Colon (tissue), 2 donors: ENCODE data around the gene PLP2.
"Not testable (repeated sequence)": the region's sequence is repeated elsewhere in the genome, so short reads cannot be mapped to it uniquely, and the experiment has no call there.

Source experiments
- FAIRE-seq: peaks from 2 replicates; lab custom pipeline; 2012; peaks lifted over from hg19 to GRCh38; lab: Jason Lieb, UNC
- donor health status: control.
- donor health status: control.

The PLP2 gene

DNA sequence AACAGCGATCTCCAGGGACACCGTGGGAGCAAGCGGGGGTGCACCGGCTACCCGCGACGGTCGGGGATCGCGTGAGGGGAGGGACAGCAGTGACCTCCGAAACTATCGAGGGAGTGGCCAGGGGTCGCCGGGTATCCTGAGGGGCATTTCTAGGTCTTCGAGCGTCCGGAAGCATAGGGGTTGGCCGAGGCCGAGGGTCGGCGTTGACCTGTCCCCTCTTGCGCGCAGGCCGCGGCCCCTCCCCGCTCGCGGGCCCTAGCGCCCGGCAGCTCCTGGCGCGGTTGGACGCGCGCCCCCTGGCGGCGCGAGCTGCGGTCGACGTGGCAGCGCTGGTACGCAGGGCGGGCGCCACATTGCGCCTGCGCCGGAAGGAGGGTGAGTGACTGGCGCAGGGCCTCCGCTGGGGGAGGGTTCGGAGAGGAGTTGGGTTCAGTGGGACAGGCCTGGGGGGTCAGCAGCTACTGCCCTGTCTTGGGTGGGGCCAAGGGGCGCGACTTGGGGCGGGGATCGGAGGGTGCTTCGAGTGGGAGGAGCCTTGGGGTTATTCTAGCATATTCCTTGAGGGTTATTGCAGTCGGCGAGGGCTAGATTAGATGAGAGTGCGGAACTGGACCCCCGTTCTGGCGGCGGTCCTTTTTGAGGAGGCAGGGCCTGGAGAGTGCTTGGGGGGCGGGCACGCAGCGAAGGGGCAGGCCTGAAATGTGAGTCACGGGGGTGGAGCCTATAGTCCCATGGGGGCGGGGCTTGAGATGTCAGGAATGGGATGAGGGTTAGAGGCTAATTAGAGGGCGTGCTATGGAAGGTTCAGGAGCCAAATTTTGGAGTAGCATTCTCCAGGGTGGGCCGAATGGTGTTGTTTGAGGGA, 7.9 kb upstream of the PLP2 start:
- FAIRE-seq, result no peak

- no peak for FAIRE-seq
Measured at GRCh38 chrX:49164589-49165360, 6.9 kb upstream of the PLP2 start.

GRCh38 chrX:49165901-49166881, 5.5 kb upstream of the PLP2 start:
- no peak for FAIRE-seq

GRCh38 chrX:49166914-49167739, 4.6 kb upstream of the PLP2 start:
- no peak for FAIRE-seq

DNA sequence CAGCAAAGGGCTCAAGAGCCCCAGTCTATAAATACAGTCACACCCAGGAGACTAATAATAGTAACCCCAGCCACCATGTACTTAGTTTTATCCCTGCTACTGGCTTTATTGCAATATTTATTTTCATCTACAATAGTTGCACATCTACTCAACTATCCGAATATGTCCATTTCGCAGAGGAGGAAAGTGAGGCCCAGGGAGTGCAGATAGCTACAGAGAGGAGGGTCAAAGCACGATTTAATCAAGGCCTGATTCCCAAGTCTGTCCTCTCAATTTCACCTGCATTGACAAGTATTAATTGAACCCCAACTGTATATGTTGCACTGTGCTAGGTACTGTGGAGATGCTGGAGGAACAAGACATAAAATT, 4.0 kb upstream of the PLP2 start:
- FAIRE-seq, result no peak

GRCh38 chrX:49172280-49172780, 632 bp downstream of the PLP2 start:
- no peak for FAIRE-seq

GRCh38 chrX:49173544-49173943, 1.8 kb downstream of the PLP2 start:
- FAIRE-seq, result not testable (repeated sequence)

DNA sequence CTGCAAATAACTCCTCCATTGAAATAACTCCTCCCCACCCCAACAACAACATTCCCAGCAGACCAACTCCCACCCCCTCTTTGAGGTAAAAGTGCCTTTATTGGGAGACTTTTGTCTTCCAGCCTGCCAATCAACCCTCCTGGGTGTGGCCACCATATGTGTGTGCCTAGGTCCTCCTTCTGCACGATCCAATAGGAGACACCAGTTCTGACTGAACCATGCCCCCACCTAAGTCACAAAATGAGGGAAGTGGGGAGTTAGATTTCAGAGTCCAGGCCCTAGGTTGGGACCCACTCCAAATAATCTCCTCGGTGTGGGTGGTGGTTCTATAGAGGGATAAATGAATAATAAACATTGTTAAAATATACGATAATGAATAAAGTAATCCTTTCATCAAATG, 3.0 kb downstream of the PLP2 start:
- FAIRE-seq, result no peak

DNA sequence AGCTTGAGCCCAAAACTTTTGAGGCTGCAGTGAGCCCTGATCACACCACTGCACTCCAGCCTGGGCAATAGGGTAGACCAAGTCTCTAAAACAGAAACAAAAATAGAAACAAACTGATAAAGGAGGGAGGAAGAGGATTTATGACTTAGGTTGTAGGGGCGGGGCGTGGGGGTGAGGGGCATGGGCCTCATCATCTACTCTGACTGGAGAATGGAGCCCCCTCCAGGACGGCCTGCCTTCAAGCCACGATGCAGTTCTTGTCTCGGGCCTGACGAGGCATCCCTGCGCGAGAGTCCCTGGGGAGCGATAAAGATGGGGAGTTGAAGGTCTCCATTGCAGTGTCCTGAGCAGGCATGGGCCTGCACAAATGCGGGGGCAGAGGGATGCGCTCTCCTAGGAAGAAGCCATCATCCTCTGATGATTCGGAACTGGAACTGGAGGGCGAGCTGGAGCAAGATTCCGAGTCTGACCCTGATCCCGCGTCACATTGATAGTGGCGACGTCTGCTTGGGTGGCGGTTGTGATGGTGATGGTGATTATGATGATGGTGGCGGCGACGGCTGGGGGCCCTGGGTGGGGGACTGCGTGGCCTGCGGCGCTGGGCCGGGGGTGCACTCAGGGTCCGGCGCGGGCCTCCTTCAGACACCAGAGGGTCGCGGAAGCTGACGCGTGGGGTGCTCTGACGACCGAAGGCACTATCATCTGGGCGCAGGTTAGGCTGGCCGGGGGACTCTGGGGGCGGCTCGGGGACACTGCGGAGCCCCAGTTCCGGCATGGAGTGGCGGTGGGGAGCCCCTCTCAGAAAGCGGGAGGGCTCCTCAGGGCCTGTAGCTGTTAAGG, 4.0 kb downstream of the PLP2 start:
- FAIRE-seq, result no peak

DNA sequence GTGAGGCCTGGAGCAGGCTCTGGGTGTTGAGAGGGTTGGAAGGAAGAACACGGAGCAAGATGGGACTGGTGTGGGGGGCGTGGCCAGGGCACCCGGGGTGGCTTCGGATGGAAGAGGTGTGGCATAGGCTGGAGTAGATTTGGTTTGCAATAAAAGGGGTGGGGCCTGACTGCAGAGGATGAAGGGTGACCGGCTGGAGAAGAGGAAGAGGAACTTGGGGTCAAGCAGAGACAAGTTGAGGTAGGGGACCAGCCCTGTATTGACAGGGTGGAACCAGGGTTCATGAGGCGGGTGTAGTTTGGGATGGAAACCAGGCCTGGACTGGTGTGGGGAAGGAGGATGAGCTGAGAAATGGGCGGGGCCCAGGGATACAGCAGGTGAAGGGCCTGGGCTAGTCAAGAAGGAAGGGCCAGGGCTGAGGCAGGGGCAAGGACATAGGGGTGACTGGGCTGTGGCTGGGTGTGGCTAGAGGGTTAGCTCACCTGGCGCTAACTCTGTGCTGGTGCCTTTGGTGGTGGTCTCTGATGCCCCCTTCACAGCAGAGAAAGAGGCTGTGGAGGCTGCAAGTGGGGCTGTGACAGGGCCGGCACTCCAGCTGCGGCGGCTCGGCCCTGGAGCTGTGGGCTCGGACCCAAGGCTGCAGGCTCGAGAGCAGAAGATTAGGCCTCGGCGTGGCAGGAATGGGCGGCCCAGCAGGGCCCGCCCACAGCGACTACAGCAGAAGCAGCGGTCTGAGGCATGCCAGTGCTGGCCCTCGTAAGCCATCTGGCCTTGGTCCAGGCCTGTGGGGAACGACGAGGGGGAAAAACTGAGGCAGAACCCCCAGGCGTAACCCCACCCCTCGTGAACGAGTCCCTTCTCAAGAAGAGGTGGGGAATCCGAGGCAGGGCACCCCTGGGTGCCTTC, 5.0 kb downstream of the PLP2 start:
- FAIRE-seq, result no peak

- no peak for FAIRE-seq
Measured at GRCh38 chrX:49177338-49177833, 5.7 kb downstream of the PLP2 start.

GRCh38 chrX:49177873-49178480, 6.3 kb downstream of the PLP2 start:
- no peak for FAIRE-seq

GRCh38 chrX:49178537-49178936, 6.8 kb downstream of the PLP2 start:
- FAIRE-seq, result no peak

DNA sequence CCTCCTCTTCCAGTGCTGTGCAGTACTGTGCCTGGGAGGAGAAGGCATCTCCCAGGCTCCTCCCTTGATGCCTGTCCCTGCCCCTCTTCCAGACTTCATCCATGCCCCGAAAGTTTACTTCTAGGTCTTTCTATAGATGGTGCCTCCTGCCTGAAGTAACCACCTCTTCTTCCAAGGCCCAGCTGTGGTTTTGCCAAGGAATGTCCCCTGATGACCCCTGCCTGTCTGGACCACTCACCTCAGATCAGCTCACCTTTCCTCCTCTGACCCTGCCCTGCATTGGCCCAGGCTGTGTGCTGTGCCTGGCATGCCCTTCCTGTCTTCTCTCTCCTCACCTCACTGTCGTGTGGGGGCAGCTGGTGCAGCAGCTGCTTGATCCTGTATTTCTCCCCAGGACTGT, 7.7 kb downstream of the PLP2 start:
- no peak for FAIRE-seq

- FAIRE-seq, result no peak
Measured at GRCh38 chrX:49183701-49184281, 12.1 kb downstream of the PLP2 start.

DNA sequence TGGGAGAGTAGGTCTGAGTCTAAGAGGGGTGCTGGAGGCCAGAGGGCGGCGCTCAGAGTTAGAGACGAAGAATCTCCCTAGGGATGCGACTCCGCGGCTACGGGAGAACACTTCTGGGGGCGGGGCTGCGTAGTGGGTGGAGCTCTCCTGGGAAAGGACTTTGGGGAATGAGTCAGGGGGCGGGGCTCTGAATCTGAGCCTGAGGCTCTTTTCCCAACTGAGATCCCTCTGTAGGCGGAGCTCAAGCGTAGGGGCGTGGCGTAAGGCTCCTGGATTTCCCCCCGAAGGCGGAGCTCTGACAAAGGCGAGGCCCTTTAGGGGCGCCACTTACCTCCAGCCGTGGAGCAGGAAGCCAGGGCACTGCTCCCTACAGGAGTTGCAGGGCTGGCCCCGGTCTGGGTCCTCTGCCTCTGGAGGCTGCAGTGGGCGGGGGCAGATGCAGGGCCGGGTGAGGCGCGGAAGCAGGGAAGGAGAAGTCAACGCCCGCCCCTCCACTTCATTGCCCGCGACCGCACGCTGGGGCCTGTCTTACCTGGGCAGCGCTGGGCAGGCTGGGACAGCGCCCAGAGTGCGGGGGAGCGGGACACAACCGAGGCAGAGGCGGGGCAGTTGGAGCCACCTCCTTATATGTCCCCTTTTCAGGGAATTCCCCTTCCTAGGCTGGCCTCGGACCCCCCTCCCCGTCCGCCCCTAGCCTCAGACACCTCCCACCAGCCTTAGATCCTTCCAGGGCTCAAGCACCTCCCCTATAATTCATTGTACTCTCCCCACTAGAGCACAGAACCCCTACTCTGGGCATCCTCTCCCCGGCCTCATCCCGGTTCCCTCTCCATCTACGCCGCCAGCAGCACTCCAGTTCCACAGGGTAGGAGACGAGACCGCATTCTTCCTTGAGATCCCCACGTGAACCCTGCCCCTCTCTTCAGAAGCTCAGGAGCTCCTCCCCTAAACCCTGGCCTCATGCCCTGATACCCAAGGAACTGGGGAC, 12.9 kb downstream of the PLP2 start:
- peak; percentile 88 for FAIRE-seq
